DOHH2 (cell line): ENCODE data around the gene CACNA2D3.

ENCODE experiments used
- H3F3A ChIP-seq: fragments of 200-600 bp; sonication (generic), shearing (Covaris generic); 2 replicates; pipeline ENCODE4 v1.6.0; 2016; ENCODE audit warnings: antibody characterized with exemption, mild to moderate bottlenecking; ENCODE audit not compliant: control insufficient read depth, insufficient read depth
- H3K27ac ChIP-seq: fragments of 200-600 bp; sonication (generic); 2 replicates; pipeline ENCODE4 v1.5.1; 2014; ENCODE audit warnings: low read depth, mild to moderate bottlenecking, low read length, moderate library complexity
- H3K27me3 ChIP-seq: fragments of 200-600 bp; sonication (generic); 2 replicates; pipeline ENCODE4 v1.6.1; 2014; ENCODE audit warnings: mild to moderate bottlenecking, low read length, mixed read lengths; ENCODE audit not compliant: control insufficient read depth
- H3K36me3 ChIP-seq: fragments of 200-600 bp; sonication (generic); 2 replicates; pipeline ENCODE4 v1.6.1; 2014; ENCODE audit warnings: mild to moderate bottlenecking, low read length, moderate library complexity, mixed read lengths; ENCODE audit not compliant: control insufficient read depth
- H3K4me1 ChIP-seq: fragments of 200-600 bp; sonication (generic); 2 replicates; pipeline ENCODE4 v1.6.1; 2014; ENCODE audit warnings: mild to moderate bottlenecking, low read length, mixed read lengths; ENCODE audit not compliant: control insufficient read depth
- H3K4me2 ChIP-seq: fragments of 200-600 bp; sonication (generic); 2 replicates; pipeline ENCODE4 v1.6.0; 2014; ENCODE audit warnings: mild to moderate bottlenecking, low read length, moderate library complexity
- H3K4me3 ChIP-seq: fragments of 200-600 bp; sonication (generic); 2 replicates; pipeline ENCODE4 v1.5.1; 2014; ENCODE audit warnings: mild to moderate bottlenecking, low read length, mixed read lengths
- H3K79me2 ChIP-seq: fragments of 200-600 bp; sonication (generic); 2 replicates; pipeline ENCODE4 v1.6.1; 2014; ENCODE audit warnings: mild to moderate bottlenecking, low read length, mixed read lengths; ENCODE audit not compliant: control insufficient read depth
- H3K9me2 ChIP-seq: fragments of 200-600 bp; sonication (generic); replicated peaks from 2 replicates; pipeline ENCODE4 v1.6.1; 2014; ENCODE audit warnings: mild to moderate bottlenecking, low read length, mixed read lengths; ENCODE audit not compliant: control insufficient read depth
- H3K9me3 ChIP-seq: fragments of 200-600 bp; sonication (generic); 2 replicates; pipeline ENCODE4 v1.6.1; 2014; ENCODE audit warnings: antibody characterized with exemption, low read length, mixed read lengths; ENCODE audit not compliant: control insufficient read depth, insufficient read depth
- H4K20me1 ChIP-seq: fragments of 200-600 bp; sonication (generic); 2 replicates; pipeline ENCODE4 v1.6.0; 2014; ENCODE audit warnings: low read depth, mild to moderate bottlenecking, antibody characterized with exemption, low read length, moderate library complexity; ENCODE audit not compliant: control insufficient read depth, insufficient read depth
- CTCF ChIP-seq: fragments of 200-600 bp; sonication (generic); IDR thresholded peaks from one replicate; pipeline ENCODE4 v1.5.1; 2014; ENCODE audit warnings: antibody characterized with exemption, mild to moderate bottlenecking, low read depth, low read length; ENCODE audit not compliant: poor library complexity, severe bottlenecking
- EZH2phosphoT487 ChIP-seq: fragments of 200-600 bp; sonication (generic); IDR thresholded peaks from 2 replicates; pipeline ENCODE4 v1.6.1; 2017; ENCODE audit warnings: borderline replicate concordance, mild to moderate bottlenecking, antibody characterized with exemption, low read length, moderate library complexity, mixed read lengths

Gene CACNA2D3

GRCh38 chr3:54341811-54342210 lies 219.5 kb downstream of the CACNA2D3 start:
- H3K9me3 ChIP-seq: no peaks in the 10 kb centered on the region
- H3K27ac ChIP-seq: no peak overlapping the region
- no peaks in the 10 kb centered on the region for H3K79me2 ChIP-seq
- no peaks in the 10 kb centered on the region for H3K4me1 ChIP-seq
- no peaks in the 10 kb centered on the region for H4K20me1 ChIP-seq
- H3K4me3 ChIP-seq: no peak overlapping the region
- TF ChIP-seq EZH2phosphoT487 (no peak), CTCF (no peak)
- no peaks in the 10 kb centered on the region; the same call in 1 of the 2 replicates for H3K27me3 ChIP-seq
- H3K36me3 ChIP-seq: no peaks in the 10 kb centered on the region
- no peaks in the 10 kb centered on the region for H3F3A ChIP-seq
- no peaks in the 10 kb centered on the region for H3K9me2 ChIP-seq
- H3K4me2 ChIP-seq: no peak overlapping the region

GRCh38 chr3:54342676-54343075 lies 220.3 kb downstream of the CACNA2D3 start:
- H3K36me3 ChIP-seq: no peaks in the 10 kb centered on the region
- H3K27me3 ChIP-seq: no peaks in the 10 kb centered on the region; the same call in 1 of the 2 replicates
- no peaks in the 10 kb centered on the region for H3K9me2 ChIP-seq
- H3K4me3 ChIP-seq: no peak overlapping the region
- H3F3A ChIP-seq: no peaks in the 10 kb centered on the region
- no peaks in the 10 kb centered on the region for H4K20me1 ChIP-seq
- no peak overlapping the region for H3K4me2 ChIP-seq
- H3K9me3 ChIP-seq: no peaks in the 10 kb centered on the region
- no peaks in the 10 kb centered on the region for H3K4me1 ChIP-seq
- TF ChIP-seq CTCF (no peak), EZH2phosphoT487 (no peak)
- H3K79me2 ChIP-seq: no peaks in the 10 kb centered on the region
- no peak overlapping the region for H3K27ac ChIP-seq

GRCh38 chr3:54343495-54343894 lies 221.1 kb downstream of the CACNA2D3 start:
- no peaks in the 10 kb centered on the region for H4K20me1 ChIP-seq
- no peak overlapping the region for H3K4me3 ChIP-seq
- H3K4me2 ChIP-seq: no peak overlapping the region
- no peak overlapping the region for H3K27ac ChIP-seq
- no peaks in the 10 kb centered on the region for H3K4me1 ChIP-seq
- no peaks in the 10 kb centered on the region; the same call in 1 of the 2 replicates for H3K27me3 ChIP-seq
- H3K9me3 ChIP-seq: no peaks in the 10 kb centered on the region
- H3K79me2 ChIP-seq: no peaks in the 10 kb centered on the region
- H3K36me3 ChIP-seq: no peaks in the 10 kb centered on the region
- TF ChIP-seq CTCF: no peak
- H3F3A ChIP-seq: no peaks in the 10 kb centered on the region
- no peaks in the 10 kb centered on the region for H3K9me2 ChIP-seq
